GM18511 (cell line): Measurements from ENCODE around the gene AK8.

Source experiments
- ATAC-seq: cut with Tn5 transposase; IDR thresholded peaks from one replicate; pipeline ENCODE4 v1.9.1; 2021; ENCODE audit warnings: mild to moderate bottlenecking, moderate library complexity; ENCODE audit not compliant: unreplicated experiment

The AK8 gene

GRCh38 chr9:132858751-132859150, 19.3 kb downstream of the AK8 start:
- ATAC-seq, result no peak

GRCh38 chr9:132857616-132858342, 20.3 kb downstream of the AK8 start:
- no peak for ATAC-seq

- no peak for ATAC-seq
These were observed 21.1 kb downstream of the AK8 start for GRCh38 chr9:132857031-132857430.

- ATAC-seq, result no peak
These were observed 22.2 kb downstream of the AK8 start for GRCh38 chr9:132855904-132856303.

GRCh38 chr9:132854832-132855231, 23.3 kb downstream of the AK8 start:
- ATAC-seq, result no peak

DNA sequence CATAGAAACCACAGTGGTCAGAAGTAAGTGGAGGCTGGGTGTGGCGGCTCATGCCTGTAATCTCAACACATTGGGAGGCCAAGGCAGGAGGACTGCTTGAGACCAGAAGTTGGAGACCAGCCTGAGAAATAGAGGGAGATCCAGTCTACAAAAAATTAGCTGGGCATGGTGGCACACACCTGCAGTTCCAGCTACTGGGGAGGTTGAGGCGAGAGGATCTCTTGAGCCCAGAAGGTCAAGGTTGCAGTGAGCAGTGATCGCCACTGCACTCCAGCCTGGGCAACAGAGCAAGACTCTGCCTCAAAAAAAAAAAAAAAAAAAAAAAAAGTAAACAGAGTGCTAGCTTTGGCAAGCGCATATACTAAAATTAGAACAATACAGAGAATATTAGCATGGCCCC, 24.6 kb downstream of the AK8 start:
- ATAC-seq, result no peak

DNA sequence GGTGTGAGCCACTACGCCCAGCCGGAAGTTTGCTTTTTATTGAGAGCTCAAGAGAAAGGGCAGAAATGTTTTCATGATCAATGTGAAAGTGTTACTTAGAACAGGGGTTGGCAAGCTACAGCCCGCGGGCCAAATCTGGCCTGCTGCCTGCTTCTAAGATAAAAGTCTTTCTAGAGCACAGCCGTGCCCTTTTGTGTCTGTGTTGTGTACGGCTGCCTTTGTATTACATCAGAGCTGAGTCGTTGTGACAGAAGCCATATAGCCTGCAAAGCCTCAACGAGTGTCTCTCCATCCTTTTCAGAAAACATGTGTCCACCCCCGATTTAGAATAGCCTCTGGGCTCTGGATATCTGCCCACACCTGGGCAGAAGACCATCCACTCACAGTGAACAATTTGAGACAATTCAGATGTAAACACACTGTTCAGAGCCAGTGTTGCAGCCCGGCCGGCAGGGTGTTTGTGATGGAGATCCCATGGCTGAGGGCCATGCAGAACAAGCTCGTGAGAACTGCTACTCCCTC, 28.8 kb downstream of the AK8 start:
- ATAC-seq, result no peak

DNA sequence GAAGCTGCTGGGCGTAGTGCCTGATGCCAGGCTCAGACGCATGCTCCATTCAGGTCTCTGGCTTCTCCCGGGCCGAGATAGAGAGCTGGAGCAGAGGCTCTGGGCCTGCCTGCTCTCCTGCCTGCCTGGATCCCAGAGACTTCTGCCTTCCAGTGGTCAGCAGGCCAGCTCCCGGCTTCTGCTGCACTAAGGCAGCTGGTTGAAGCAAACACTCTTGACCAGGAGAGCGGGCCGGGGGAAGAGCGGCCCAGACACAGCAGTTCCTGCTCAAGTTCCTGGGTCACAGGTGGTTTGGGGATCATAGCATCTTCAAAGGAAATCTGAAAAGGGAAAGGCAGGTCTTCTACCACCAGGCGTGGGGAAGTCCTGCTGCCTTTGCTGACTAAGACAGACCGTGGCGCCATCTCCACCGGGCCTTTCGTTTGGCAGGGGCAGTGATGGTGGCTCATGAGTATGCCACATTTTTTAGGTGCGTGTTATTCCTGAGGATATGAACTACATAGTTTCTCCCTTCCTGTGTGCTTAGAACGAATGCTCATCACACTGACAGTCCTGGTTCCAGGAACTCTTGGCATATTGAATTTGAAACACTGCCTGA, 31.1 kb downstream of the AK8 start:
- ATAC-seq, result no peak

- no peak for ATAC-seq
These were observed 31.8 kb downstream of the AK8 start for GRCh38 chr9:132846109-132846917.

GRCh38 chr9:132842124-132843044, 35.7 kb downstream of the AK8 start:
- ATAC-seq, result no peak

DNA sequence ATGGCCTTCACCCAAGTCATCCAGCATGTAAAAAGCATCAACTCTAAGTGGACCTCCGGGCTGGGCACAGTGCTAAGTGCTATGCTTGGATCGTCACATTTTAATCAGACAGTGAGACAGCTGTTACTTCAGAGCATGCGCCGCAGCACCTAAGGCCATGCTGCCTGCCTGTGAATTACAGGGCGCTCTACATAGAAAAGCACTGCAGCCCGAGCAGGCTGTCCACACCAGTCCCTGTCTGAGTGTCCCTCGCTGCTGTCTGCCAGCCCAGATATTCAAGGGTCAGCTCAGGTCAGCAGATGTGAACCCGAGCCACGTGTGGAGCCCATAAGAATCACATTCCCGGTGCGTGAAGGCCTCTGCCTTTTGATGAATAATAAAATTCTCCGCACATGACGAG, 37.1 kb downstream of the AK8 start:
- ATAC-seq, result no peak

GRCh38 chr9:132838291-132838690, 39.8 kb downstream of the AK8 start:
- ATAC-seq, result no peak

DNA sequence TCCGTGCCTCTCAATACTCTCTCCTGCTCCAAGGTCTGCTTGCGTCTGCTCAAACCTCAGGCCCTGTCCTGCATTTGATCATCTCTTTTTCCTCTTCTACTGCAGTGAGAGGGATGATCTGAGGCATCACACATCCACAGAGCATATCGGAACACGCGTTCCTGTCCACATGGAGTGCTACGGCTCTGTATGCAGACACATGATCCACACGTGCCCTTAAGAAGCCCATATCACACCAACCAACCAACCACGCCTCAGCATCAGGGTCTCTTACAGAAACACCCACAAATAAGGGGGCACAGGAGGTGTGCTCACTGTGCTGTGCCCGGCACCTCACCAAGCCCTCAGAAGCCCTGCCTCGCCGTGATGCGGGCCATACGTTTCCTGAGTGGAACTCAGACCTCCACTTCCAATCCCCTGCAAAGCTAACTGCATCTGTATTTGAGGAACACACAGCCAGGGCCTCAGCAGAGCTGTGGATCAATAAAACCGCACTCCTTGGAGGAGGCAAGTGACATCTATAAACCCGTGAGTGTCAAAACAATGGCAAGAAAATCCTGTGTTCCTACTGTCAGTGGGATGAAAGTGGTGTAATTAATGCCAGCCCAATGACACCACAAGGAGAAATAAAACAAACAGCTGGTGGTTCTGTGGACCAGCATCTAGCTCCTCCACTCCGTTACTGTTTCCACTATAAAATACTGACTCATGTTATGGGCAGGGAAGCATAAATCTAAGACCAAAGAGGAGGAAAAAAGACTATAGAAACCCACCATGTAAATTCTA, 40.4 kb downstream of the AK8 start:
- no peak for ATAC-seq

- no peak for ATAC-seq
These were observed 43.7 kb downstream of the AK8 start for GRCh38 chr9:132834343-132834742.

DNA sequence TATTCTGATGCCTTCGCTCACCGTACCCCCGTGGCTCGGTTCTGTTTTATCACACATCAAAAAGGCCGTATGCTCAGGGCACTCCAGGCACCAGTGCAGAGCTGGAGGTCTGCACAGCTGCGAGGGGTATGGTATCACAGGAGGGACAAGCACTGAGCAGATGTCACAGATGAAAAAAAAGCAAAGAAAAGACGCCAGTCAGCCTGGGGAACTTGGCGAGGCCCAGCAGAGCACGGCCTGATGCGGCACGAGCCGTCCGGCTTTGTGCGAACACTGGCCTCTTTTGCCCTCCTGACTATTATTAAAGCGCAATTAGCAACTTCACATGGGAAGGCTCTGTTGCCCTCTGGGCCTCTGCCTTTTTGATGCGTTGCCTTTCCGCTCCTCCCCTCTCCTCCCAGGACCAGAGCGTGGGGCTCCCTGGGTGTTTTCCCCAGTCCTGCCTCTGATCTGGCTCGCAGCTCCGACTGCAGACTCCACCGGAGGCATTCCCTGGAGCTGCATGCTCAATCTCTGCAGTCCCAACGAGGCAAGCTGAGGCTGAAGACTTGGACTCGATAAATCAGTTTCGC, 44.4 kb downstream of the AK8 start:
- no peak for ATAC-seq

- no peak for ATAC-seq
These were observed 45.8 kb downstream of the AK8 start for GRCh38 chr9:132832171-132832881.

- no peak for ATAC-seq
These were observed 49.8 kb downstream of the AK8 start for GRCh38 chr9:132828201-132828770.

DNA sequence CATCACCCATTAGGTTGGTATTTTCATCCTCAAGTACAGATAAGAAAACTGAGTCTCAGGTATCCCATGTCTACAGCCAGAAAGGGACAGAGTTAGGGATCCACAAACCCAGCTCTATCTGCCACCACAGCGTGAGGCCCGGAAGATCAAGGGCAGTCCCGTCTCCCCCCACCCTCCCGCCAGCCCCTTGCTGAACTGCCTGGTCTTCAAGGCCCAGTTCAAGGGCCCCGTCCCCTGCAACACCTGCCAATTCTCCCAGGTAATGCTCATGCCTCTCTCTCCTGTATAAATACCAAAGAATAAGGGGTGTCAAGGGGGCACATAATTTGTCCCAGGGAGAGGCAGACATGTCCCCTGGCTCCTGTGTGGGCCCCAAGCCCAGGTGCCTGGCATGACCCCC, 50.7 kb downstream of the AK8 start:
- ATAC-seq, result no peak
